MCF 10A (cell line): ENCODE measurements around the gene MICALL1. TPM values are rescaled to one million over a fixed set of nuclear protein-coding genes. Genes with fewer than 3 reads are reported as not detected.

ENCODE experiments used
- BruUV-seq: library from RNA; stranded (reverse); fragments of 400-500 nt; replicated peaks from 2 replicates; lab custom pipeline; 2021; lab: Mats Ljungman, UMichigan
- CTCF ChIA-PET: fragments of 300-600 bp; sonication (Branson Sonifier 250); formaldehyde crosslinking; extraction: SDS; loops from one replicate; lab custom pipeline; 2021; ENCODE audit warnings: antibody characterized with exemption, inconsistent platforms; lab: Yijun Ruan, JAX
- POLR2A ChIA-PET: fragments of 300-600, 350-650 bp; sonication (Branson Sonifier 250); formaldehyde crosslinking; extraction: SDS; loops from one replicate; lab custom pipeline; 2020; ENCODE audit warnings: antibody characterized with exemption, inconsistent platforms; lab: Yijun Ruan, JAX
- DNase-seq: peaks from one replicate; pipeline ENCODE4 v3.0.0-alpha.2; 2018; ENCODE audit not compliant: unreplicated experiment
- H3K27ac Mint-ChIP-seq: one replicate; pipeline ENCODE4 v1.8.0; 2022; ENCODE audit warnings: mild to moderate bottlenecking, low read depth, mixed read lengths; ENCODE audit not compliant: unreplicated experiment
- H3K27me3 Mint-ChIP-seq: one replicate; pipeline ENCODE4 v1.8.0; 2022; ENCODE audit warnings: mixed read lengths; ENCODE audit not compliant: insufficient read depth, unreplicated experiment
- H3K36me3 Mint-ChIP-seq: one replicate; pipeline ENCODE4 v1.8.0; 2022; ENCODE audit warnings: mild to moderate bottlenecking, moderate library complexity, mixed read lengths; ENCODE audit not compliant: insufficient read depth, unreplicated experiment
- H3K4me1 Mint-ChIP-seq: one replicate; pipeline ENCODE4 v1.8.0; 2022; ENCODE audit warnings: mixed read lengths; ENCODE audit not compliant: insufficient read depth, unreplicated experiment
- H3K4me3 Mint-ChIP-seq: one replicate; pipeline ENCODE4 v1.8.0; 2022; ENCODE audit warnings: mild to moderate bottlenecking, moderate library complexity, mixed read lengths; ENCODE audit not compliant: unreplicated experiment
- H3K9me3 Mint-ChIP-seq: one replicate; pipeline ENCODE4 v1.8.0; 2022; ENCODE audit warnings: mixed read lengths; ENCODE audit not compliant: unreplicated experiment
- CTCF ChIP-seq: fragments of 200-600 bp; IDR thresholded peaks from one replicate; pipeline ENCODE4 v1.8.0; 2022; ENCODE audit warnings: antibody characterized with exemption, mild to moderate bottlenecking; ENCODE audit not compliant: unreplicated experiment
- intact Hi-C: fragments of 100-400 bp; cut with micrococcal nuclease; formaldehyde crosslinking; loops from 2 replicates; pipeline ENCODE4 v1.14.1; 2022
- total RNA-seq: library from RNA; stranded (reverse); gene quantifications from 2 replicates; pipeline ENCODE4 v1.2.3, GENCODE V29; 2022

The MICALL1 gene
- total RNA-seq, 1 experiment from 2014 or later = 165 TPM

DNA sequence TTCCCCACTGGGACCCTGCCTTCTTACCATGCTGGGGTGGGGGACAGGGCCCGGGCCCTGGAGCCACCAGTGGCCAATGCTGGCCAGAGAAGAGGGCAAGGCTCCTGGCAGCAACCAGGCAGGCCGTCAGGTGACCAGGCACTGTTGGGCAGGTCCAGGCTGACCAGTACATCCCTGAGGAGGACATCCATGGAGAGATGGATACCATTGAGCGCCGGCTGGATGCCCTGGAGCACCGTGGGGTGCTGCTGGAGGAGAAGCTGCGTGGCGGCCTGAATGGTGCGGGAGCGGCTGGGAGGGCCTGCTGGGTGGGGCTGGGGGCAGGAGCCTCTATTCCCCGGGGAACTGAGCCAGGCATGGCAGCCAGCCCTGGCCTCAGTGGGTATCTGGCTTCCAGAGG lies 26.3 kb downstream of the MICALL1 start:
- H3K9me3 Mint-ChIP-seq = no peaks in the 10 kb centered on the region
- POLR2A ChIA-PET = interaction anchor here (0.7 to 4.7 kb wide), 5 partner anchors 10 to 45 kb away, joined by 3 to 34 read pairs (median 6); partner anchors contain the start of gene MICALL1
- no TSS peak for BruUV-seq
- H3K27me3 Mint-ChIP-seq = no peaks in the 10 kb centered on the region
- intact Hi-C loops = no loop called here
- H3K36me3 Mint-ChIP-seq = peaks cover 96% of the 10 kb centered on the region
- no peak overlapping the region for H3K4me3 Mint-ChIP-seq
- H3K27ac Mint-ChIP-seq = no peak overlapping the region
- CTCF ChIA-PET = interaction anchor here (0.7 to 4.6 kb wide), 13 partner anchors 11 to 749 kb away, joined by 3 to 22 read pairs (median 4); partner anchors contain the start of gene MICALL1
- H3K4me1 Mint-ChIP-seq = peaks cover 22% of the 10 kb centered on the region
- DNase-seq = no peak
- TF ChIP-seq CTCF = no peak

- no peaks in the 10 kb centered on the region for H3K9me3 Mint-ChIP-seq
- peak; percentile 11 for DNase-seq
- H3K4me3 Mint-ChIP-seq = peak overlapping the region; percentile 12
- ChIA-PET CTCF (interaction anchor here (0.6 to 4.6 kb wide), 15 partner anchors 9 to 424 kb away, joined by 3 to 22 read pairs (median 5); partner anchors contain the start of gene MICALL1), POLR2A (interaction anchor here (0.5 to 4.7 kb wide), 10 partner anchors 9 to 131 kb away, joined by 3 to 34 read pairs (median 6); partner anchors contain the start of genes ANKRD54, C22orf23, MICALL1 and POLR2F)
- no peak overlapping the region for H3K27ac Mint-ChIP-seq
- H3K36me3 Mint-ChIP-seq = peaks cover 96% of the 10 kb centered on the region
- peaks cover 22% of the 10 kb centered on the region for H3K4me1 Mint-ChIP-seq
- TF ChIP-seq CTCF = no peak
- BruUV-seq = no TSS peak
- no peaks in the 10 kb centered on the region for H3K27me3 Mint-ChIP-seq
- intact Hi-C loops = loop anchor here (1.0 kb wide), 1 partner anchor 46 kb away; no protein-coding TSS in a partner anchor
Measured at GRCh38 chr22:37932821-37933578, 26.9 kb downstream of the MICALL1 start.

DNA sequence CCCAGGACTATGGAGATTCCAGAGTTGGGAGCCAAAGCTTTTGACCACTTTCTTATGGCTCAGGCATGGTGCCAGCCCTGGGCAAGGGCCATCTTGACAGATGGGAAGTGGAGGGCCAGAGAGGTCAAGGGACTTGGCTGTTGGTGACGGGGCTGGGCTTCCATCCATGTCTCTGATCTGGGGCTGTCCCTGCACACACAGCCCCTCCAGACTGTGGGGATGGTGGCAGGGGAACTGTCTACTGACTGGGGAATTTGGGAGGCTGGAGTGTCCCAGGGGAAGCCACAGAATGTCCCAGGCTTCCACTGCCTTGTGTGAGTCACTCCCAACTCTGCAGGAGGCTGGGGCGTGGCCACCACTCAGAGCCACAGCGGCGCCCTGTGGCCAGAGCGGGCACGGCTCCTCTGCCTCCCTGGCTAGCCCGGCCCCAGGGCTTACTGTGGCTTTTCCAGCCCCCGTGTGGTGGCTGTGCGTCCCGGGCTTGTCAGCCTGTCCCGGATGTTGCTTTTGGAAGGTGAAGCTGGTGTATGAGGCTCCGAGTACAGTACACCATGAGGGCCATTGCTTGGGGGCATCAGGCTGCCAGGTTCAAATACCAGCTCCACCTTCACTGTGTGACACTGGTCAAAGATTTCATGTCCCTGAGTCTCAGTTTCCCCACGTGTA lies 27.7 kb downstream of the MICALL1 start:
- peak; percentile 95 for DNase-seq
- Mint-ChIP-seq H3K36me3 (peaks cover 96% of the 10 kb centered on the region), H3K27me3 (no peaks in the 10 kb centered on the region), H3K9me3 (no peaks in the 10 kb centered on the region), H3K4me1 (peaks cover 17% of the 10 kb centered on the region), H3K4me3 (peak overlapping the region; percentile 16), H3K27ac (no peak overlapping the region)
- BruUV-seq = no TSS peak
- intact Hi-C loops = loop anchor here (1.0 kb wide), 4 partner anchors 19 to 117 kb away; partner anchors contain the start of genes C22orf23 and POLR2F
- peak; percentile 90 for TF ChIP-seq CTCF
- POLR2A ChIA-PET = interaction anchor here (0.6 to 4.7 kb wide), 11 partner anchors 14 to 762 kb away, joined by 3 to 34 read pairs (median 6); partner anchors contain the start of genes ANKRD54, C22orf23, MICALL1 and POLR2F
- CTCF ChIA-PET = interaction anchor here (0.6 to 4.6 kb wide), 25 partner anchors 10 to 425 kb away, joined by 3 to 22 read pairs (median 5); partner anchors contain the start of genes C22orf23, MICALL1 and POLR2F
